ENCODE data around the gene EOMES. TPM values are rescaled to one million over a fixed set of nuclear protein-coding genes. Genes with fewer than 3 reads are reported as not detected.
A peak's percentile ranks its signal among the peaks of the same experiment; 100 is the strongest.

EOMES gene
- total and polyA plus RNA-seq, 2 donors (not counting 1 experiment from before 2014, with no cell fraction given): 0.10 to 0.12 TPM

DNA sequence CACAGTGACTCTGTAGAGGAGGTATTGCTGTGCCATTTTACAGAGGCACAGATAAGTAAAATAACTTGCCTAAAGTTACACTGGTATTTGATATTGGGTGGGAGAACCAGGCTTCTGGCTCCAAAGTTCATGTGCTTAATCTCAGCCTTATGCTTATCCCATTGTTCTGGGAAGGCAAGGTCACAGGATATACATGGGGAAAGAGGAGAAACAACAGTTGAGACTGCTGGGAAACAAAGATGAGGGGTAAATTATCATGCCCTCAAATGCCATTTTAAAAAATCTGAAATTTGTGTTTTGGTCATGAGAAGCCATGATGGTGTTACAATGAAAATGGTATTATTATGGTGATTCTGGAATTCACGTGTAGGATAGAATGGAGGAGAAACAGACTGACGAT is 54.4 kb downstream of the EOMES start:
- intact Hi-C loops (cut with micrococcal nuclease): no loop called here
- no peak overlapping the region for H2AFZ ChIP-seq (ENCODE audit: insufficient read depth, low read depth, low read length, poor library complexity, severe bottlenecking)
- no peak overlapping the region for H3K4me3 Mint-ChIP-seq
- CTCF ChIA-PET: no interaction called here
- no peak for ATAC-seq (ENCODE audit: low read depth)
- DNase-seq: no peak
- peaks cover 7 to 13% of the 10 kb centered on the region in 2 donors for H3K4me1 ChIP-seq (ENCODE audit: control insufficient read depth in 2 of 2, insufficient read depth in 2 of 2, low read length in 2 of 2)
- H3K4me3 ChIP-seq (ENCODE audit: control extremely low read depth in 1 of 5, extremely low read depth in 1 of 5, insufficient read depth in 1 of 5, low read depth in 2 of 5, low read length in 4 of 5): no peak overlapping the region
- no peak overlapping the region for H3K9ac ChIP-seq (ENCODE audit: low read length)
- H3K36me3 ChIP-seq (replicated peaks in 1 of 2; ENCODE audit: control extremely low read depth in 1 of 2, control insufficient read depth in 1 of 2, extremely low read depth in 1 of 2, insufficient read depth in 2 of 2, low read length in 1 of 2): no peaks in the 10 kb centered on the region
- no peak overlapping the region for H3K27ac Mint-ChIP-seq
- no peaks in the 10 kb centered on the region for H4K20me1 ChIP-seq (ENCODE audit: control insufficient read depth, insufficient read depth, low read length, poor library complexity, severe bottlenecking)
- H3K9me3 ChIP-seq (ENCODE audit: control extremely low read depth in 1 of 3, control insufficient read depth in 2 of 3, insufficient read depth in 1 of 3, low read length in 2 of 3): no peaks in the 10 kb centered on the region
- H3K27me3 ChIP-seq (replicated peaks in 1 of 4; ENCODE audit: control extremely low read depth in 1 of 4, control insufficient read depth in 3 of 4, insufficient read depth in 4 of 4, low read length in 3 of 4): no peaks in the 10 kb centered on the region
- no peaks in the 10 kb centered on the region for H3K27me3 Mint-ChIP-seq
- POLR2A ChIA-PET: no interaction called here
- H3K4me1 Mint-ChIP-seq: peaks cover 9% of the 10 kb centered on the region
- 85% methylated on average over 2 of the region's 2 CpGs for WGBS (ENCODE audit: insufficient coverage)
- H3K4me2 ChIP-seq (replicated peaks; ENCODE audit: low read depth, low read length, poor library complexity, severe bottlenecking): no peak overlapping the region
- H3K27ac ChIP-seq (ENCODE audit: low read length in 2 of 2): no peak overlapping the region
- H3K9me3 Mint-ChIP-seq (ENCODE audit: insufficient read depth): no peaks in the 10 kb centered on the region
- H3K79me2 ChIP-seq (ENCODE audit: control insufficient read depth, insufficient read depth, low read length): no peaks in the 10 kb centered on the region
- no peak for TF ChIP-seq EZH2 (IDR thresholded peaks at IDR 0.05; ENCODE audit: borderline replicate concordance, insufficient read depth, low read depth, low read length, poor library complexity, severe bottlenecking)
- TF ChIP-seq, protein P1, sequence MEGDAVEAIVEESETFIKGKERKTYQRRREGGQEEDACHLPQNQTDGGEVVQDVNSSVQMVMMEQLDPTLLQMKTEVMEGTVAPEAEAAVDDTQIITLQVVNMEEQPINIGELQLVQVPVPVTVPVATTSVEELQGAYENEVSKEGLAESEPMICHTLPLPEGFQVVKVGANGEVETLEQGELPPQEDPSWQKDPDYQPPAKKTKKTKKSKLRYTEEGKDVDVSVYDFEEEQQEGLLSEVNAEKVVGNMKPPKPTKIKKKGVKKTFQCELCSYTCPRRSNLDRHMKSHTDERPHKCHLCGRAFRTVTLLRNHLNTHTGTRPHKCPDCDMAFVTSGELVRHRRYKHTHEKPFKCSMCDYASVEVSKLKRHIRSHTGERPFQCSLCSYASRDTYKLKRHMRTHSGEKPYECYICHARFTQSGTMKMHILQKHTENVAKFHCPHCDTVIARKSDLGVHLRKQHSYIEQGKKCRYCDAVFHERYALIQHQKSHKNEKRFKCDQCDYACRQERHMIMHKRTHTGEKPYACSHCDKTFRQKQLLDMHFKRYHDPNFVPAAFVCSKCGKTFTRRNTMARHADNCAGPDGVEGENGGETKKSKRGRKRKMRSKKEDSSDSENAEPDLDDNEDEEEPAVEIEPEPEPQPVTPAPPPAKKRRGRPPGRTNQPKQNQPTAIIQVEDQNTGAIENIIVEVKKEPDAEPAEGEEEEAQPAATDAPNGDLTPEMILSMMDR (IDR thresholded peaks at IDR 0.05): no peak

DNA sequence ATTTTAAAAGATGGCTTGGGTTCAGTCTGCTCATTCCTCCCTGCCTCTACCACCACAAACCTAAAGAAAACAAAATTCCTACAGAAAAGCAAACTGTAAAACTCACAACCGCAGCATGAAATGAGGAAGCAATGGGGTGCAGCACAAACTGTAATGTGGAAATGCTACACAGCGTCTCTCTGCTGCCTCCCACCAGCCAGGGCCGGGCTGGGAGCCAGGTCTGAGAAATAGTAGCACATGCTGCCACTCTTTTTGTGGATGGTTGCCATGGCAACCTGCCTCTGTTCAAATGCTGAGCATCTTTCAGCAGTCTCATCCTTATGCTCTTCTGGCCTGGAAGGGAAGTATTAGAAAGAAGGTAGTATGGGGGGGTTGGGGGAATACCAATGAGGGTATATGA is 55.4 kb downstream of the EOMES start:
- no peaks in the 10 kb centered on the region for H3K27me3 ChIP-seq (replicated peaks in 1 of 4; ENCODE audit: control extremely low read depth in 1 of 4, control insufficient read depth in 3 of 4, insufficient read depth in 4 of 4, low read length in 3 of 4)
- CTCF ChIA-PET: interaction anchor here (0.6 to 1.7 kb wide), 4 partner anchors 9 to 81 kb away, joined by 3 to 5 read pairs (median 3); no protein-coding TSS in a partner anchor
- no peaks in the 10 kb centered on the region for H3K79me2 ChIP-seq (ENCODE audit: control insufficient read depth, insufficient read depth, low read length)
- peak overlapping the region in 1 of 2 donors; percentile 46 for H3K27ac ChIP-seq (ENCODE audit: low read length in 2 of 2)
- no peaks in the 10 kb centered on the region for H3K27me3 Mint-ChIP-seq
- no peaks in the 10 kb centered on the region for H3K9me3 Mint-ChIP-seq (ENCODE audit: insufficient read depth)
- H3K4me1 ChIP-seq (ENCODE audit: control insufficient read depth in 2 of 2, insufficient read depth in 2 of 2, low read length in 2 of 2): peaks cover 7 to 14% of the 10 kb centered on the region in 2 donors
- H2AFZ ChIP-seq (ENCODE audit: insufficient read depth, low read depth, low read length, poor library complexity, severe bottlenecking): peak overlapping the region; percentile 67
- H4K20me1 ChIP-seq (ENCODE audit: control insufficient read depth, insufficient read depth, low read length, poor library complexity, severe bottlenecking): no peaks in the 10 kb centered on the region
- H3K4me3 ChIP-seq (ENCODE audit: control extremely low read depth in 1 of 5, extremely low read depth in 1 of 5, insufficient read depth in 1 of 5, low read depth in 2 of 5, low read length in 4 of 5): peak overlapping the region in 1 of 5 experiments; percentile 15
- H3K27ac Mint-ChIP-seq: peak overlapping the region; percentile 7
- TF ChIP-seq, protein P1 (IDR thresholded peaks at IDR 0.05): no peak
- no peak for TF ChIP-seq EZH2 (IDR thresholded peaks at IDR 0.05; ENCODE audit: borderline replicate concordance, insufficient read depth, low read depth, low read length, poor library complexity, severe bottlenecking)
- no peaks in the 10 kb centered on the region for H3K9me3 ChIP-seq (ENCODE audit: control extremely low read depth in 1 of 3, control insufficient read depth in 2 of 3, insufficient read depth in 1 of 3, low read length in 2 of 3)
- intact Hi-C loops (cut with micrococcal nuclease): no loop called here
- peak overlapping the region; percentile 32 for H3K9ac ChIP-seq (ENCODE audit: low read length)
- H3K4me2 ChIP-seq (replicated peaks; ENCODE audit: low read depth, low read length, poor library complexity, severe bottlenecking): peak overlapping the region; percentile 51
- ATAC-seq (ENCODE audit: low read depth) (peak; percentile 66), DNase-seq (peak; percentile 53)
- H3K4me3 Mint-ChIP-seq: peak overlapping the region; percentile 66
- H3K4me1 Mint-ChIP-seq: peaks cover 14% of the 10 kb centered on the region
- 0% methylated on average over 3 of the region's 3 CpGs for WGBS (ENCODE audit: insufficient coverage)
- POLR2A ChIA-PET: no interaction called here
- no peaks in the 10 kb centered on the region for H3K36me3 ChIP-seq (replicated peaks in 1 of 2; ENCODE audit: control extremely low read depth in 1 of 2, control insufficient read depth in 1 of 2, extremely low read depth in 1 of 2, insufficient read depth in 2 of 2, low read length in 1 of 2)
